GM21360 (cell line): ENCODE measurements around the gene PPP1CA.
"Not testable (repeated sequence)": the region's sequence is repeated elsewhere in the genome, so short reads cannot be mapped to it uniquely, and the experiment has no call there.

Source experiments
- ATAC-seq: cut with Tn5 transposase; IDR thresholded peaks from one replicate; pipeline ENCODE4 v1.9.1; 2021; ENCODE audit warnings: mild to moderate bottlenecking, moderate library complexity; ENCODE audit not compliant: unreplicated experiment

PPP1CA gene

GRCh38 chr11:67405196-67405567, 3.5 kb upstream of the PPP1CA start:
- no peak for ATAC-seq

- ATAC-seq: no peak
These were observed 3.0 kb upstream of the PPP1CA start for GRCh38 chr11:67404515-67405195.

GRCh38 chr11:67403085-67403484, 1.4 kb upstream of the PPP1CA start:
- not testable (repeated sequence) for ATAC-seq

- not testable (repeated sequence) for ATAC-seq
These were observed 658 bp upstream of the PPP1CA start for GRCh38 chr11:67402192-67402839.

- no peak for ATAC-seq
These were observed 640 bp downstream of the PPP1CA start for GRCh38 chr11:67400942-67401494.

- no peak for ATAC-seq
These were observed 1.3 kb downstream of the PPP1CA start for GRCh38 chr11:67400251-67400941.

GRCh38 chr11:67398661-67399563, 2.7 kb downstream of the PPP1CA start:
- ATAC-seq: no peak

GRCh38 chr11:67397986-67398660, 3.5 kb downstream of the PPP1CA start:
- no peak for ATAC-seq

GRCh38 chr11:67397536-67397935, 4.1 kb downstream of the PPP1CA start:
- ATAC-seq: no peak

GRCh38 chr11:67396587-67397389, 4.9 kb downstream of the PPP1CA start:
- no peak for ATAC-seq

GRCh38 chr11:67396259-67396581, 5.4 kb downstream of the PPP1CA start:
- no peak for ATAC-seq

- ATAC-seq: no peak
These were observed 6.0 kb downstream of the PPP1CA start for GRCh38 chr11:67395555-67396258.

GRCh38 chr11:67393990-67394389, 7.7 kb downstream of the PPP1CA start:
- no peak for ATAC-seq

GRCh38 chr11:67393437-67393836, 8.2 kb downstream of the PPP1CA start:
- no peak for ATAC-seq

- peak; percentile 10 for ATAC-seq
These were observed 9.4 kb downstream of the PPP1CA start for GRCh38 chr11:67392183-67392715.

- ATAC-seq: peak; percentile 50
These were observed 10.1 kb downstream of the PPP1CA start, which contains the start of gene RAD9A for GRCh38 chr11:67391304-67392182. RAD9A (plus strand) TSS chr11:67391986; CDS start chr11:67392045, 59 bp downstream.

- no peak for ATAC-seq
These were observed 10.7 kb downstream of the PPP1CA start for GRCh38 chr11:67390947-67391303.

GRCh38 chr11:67389477-67389876, 12.2 kb downstream of the PPP1CA start:
- ATAC-seq: no peak
